Fibroblast of lung (primary cell): ENCODE results near the gene RNF152. TPM values are rescaled to one million over a fixed set of nuclear protein-coding genes. Genes with fewer than 3 reads are reported as not detected.

Experiments
- DNase-seq, 2 donors: peaks; one replicate each; pipeline versions ENCODE4 v3.0.0 to v3.0.0-alpha.2; 2010; ENCODE audit warnings: low read depth in 2 of 2
- H2AFZ ChIP-seq: 2 replicates; pipeline ENCODE4 v1.5.1; 2012; ENCODE audit warnings: low read length, control low read depth, inconsistent platforms
- H3K27ac ChIP-seq: 2 replicates; pipeline ENCODE4 v1.5.1; 2011; ENCODE audit warnings: low read length, control low read depth; ENCODE audit not compliant: insufficient read depth
- H3K27me3 ChIP-seq: 2 replicates; pipeline ENCODE4 v1.5.1; 2011; ENCODE audit warnings: mild to moderate bottlenecking, low read length; ENCODE audit not compliant: control insufficient read depth, insufficient read depth
- H3K36me3 ChIP-seq: 2 replicates; pipeline ENCODE4 v1.5.1; 2011; ENCODE audit warnings: low read length; ENCODE audit not compliant: control insufficient read depth, insufficient read depth
- H3K4me1 ChIP-seq: 2 replicates; pipeline ENCODE4 v1.5.1; 2011; ENCODE audit warnings: low read length; ENCODE audit not compliant: control insufficient read depth, insufficient read depth; ENCODE audit errors: extremely low read depth
- H3K4me2 ChIP-seq: 2 replicates; pipeline ENCODE4 v1.5.1; 2011; ENCODE audit warnings: low read length, control low read depth; ENCODE audit not compliant: insufficient read depth; ENCODE audit errors: extremely low read depth
- H3K4me3 ChIP-seq, 4 experiments: fragments of 200-600 bp in 1 of 4; sonication (generic) in 1 of 4; replicated peaks in 1 of 4; 2 replicates each; pipeline ENCODE4 v1.5.1; 2011 to 2016; ENCODE audit warnings: low read length in 4 of 4, low read depth in 3 of 4, mild to moderate bottlenecking in 3 of 4, control low read depth in 2 of 4, inconsistent platforms in 1 of 4, mixed read lengths in 1 of 4; ENCODE audit not compliant: insufficient read depth in 1 of 4; ENCODE audit errors: control extremely low read depth in 1 of 4
- H3K79me2 ChIP-seq: 2 replicates; pipeline ENCODE4 v1.5.1; 2012; ENCODE audit warnings: mild to moderate bottlenecking, low read length, inconsistent platforms; ENCODE audit not compliant: control insufficient read depth, insufficient read depth
- H3K9ac ChIP-seq: 2 replicates; pipeline ENCODE4 v1.5.1; 2011; ENCODE audit warnings: mild to moderate bottlenecking, low read length, control low read depth; ENCODE audit not compliant: insufficient read depth
- H3K9me3 ChIP-seq: 2 replicates; pipeline ENCODE4 v1.5.1; 2012; ENCODE audit warnings: low read depth, low read length; ENCODE audit not compliant: control insufficient read depth, insufficient read depth
- H4K20me1 ChIP-seq: 2 replicates; pipeline ENCODE4 v1.5.1; 2011; ENCODE audit warnings: low read length; ENCODE audit not compliant: control insufficient read depth, insufficient read depth; ENCODE audit errors: extremely low read depth
- CTCF ChIP-seq, 2 donors: IDR thresholded peaks in 1 of 2; conservative IDR thresholded peaks in 1 of 2; 1 replicate in 1 of 2; 2 replicates in 1 of 2; pipeline ENCODE4 v1.5.1; 2011 to 2012; ENCODE audit warnings: low read length in 2 of 2, control low read depth in 1 of 2, inconsistent platforms in 1 of 2, low read depth in 1 of 2, mild to moderate bottlenecking in 1 of 2
- EZH2 ChIP-seq: IDR thresholded peaks from 2 replicates; pipeline ENCODE4 v1.5.1; 2012; ENCODE audit warnings: low read length, control low read depth, mild to moderate bottlenecking; ENCODE audit errors: missing control alignments
- polyA plus RNA-seq, 2 donors: library from polyadenylated mRNA; depleted of rRNA in 1 of 2; stranded (reverse) in 1 of 2; unstranded in 1 of 2; fragments of >200 nt; gene quantifications; 2 replicates each; pipeline ENCODE4 v1.2.1, GENCODE V29; 2011 to 2012; ENCODE audit warnings: missing spikeins in 1 of 2
- total RNA-seq: library from RNA; depleted of rRNA; stranded (reverse); fragments of >200 nt; gene quantifications from 2 replicates; pipeline ENCODE4 v1.2.1, GENCODE V29; 2014

The RNF152 gene
- total and polyA plus RNA-seq, 2 donors (not counting 1 experiment from before 2014, with no cell fraction given): 20.0 to 24.4 TPM

GRCh38 chr18:61847164-61847791, 45.5 kb downstream of the RNF152 start:
- Histone ChIP-seq H3K79me2 (peaks cover 18% of the 10 kb centered on the region), H3K4me1 (peaks cover 4% of the 10 kb centered on the region), H3K4me3 (no peak overlapping the region), H3K9me3 (no peaks in the 10 kb centered on the region), H3K9ac (no peak overlapping the region), H4K20me1 (no peaks in the 10 kb centered on the region), H2AFZ (no peak overlapping the region), H3K27me3 (no peaks in the 10 kb centered on the region), H3K4me2 (no peak overlapping the region), H3K36me3 (no peaks in the 10 kb centered on the region), H3K27ac (no peak overlapping the region)
- TF ChIP-seq CTCF (conservative IDR thresholded peaks at IDR 0.05 in 1 of 2, IDR thresholded peaks at IDR 0.05 in 1 of 2; ENCODE audit: low read depth in 1 of 2, low read length in 2 of 2) (no peak), EZH2 (no peak)
- DNase-seq: no peak

- Histone ChIP-seq H3K4me1 (no peaks in the 10 kb centered on the region), H3K4me3 (no peak overlapping the region), H3K9ac (no peak overlapping the region), H3K9me3 (no peaks in the 10 kb centered on the region), H3K36me3 (no peaks in the 10 kb centered on the region), H3K27me3 (no peaks in the 10 kb centered on the region), H3K4me2 (no peak overlapping the region), H3K27ac (no peak overlapping the region), H3K79me2 (peaks cover 14% of the 10 kb centered on the region), H4K20me1 (no peaks in the 10 kb centered on the region), H2AFZ (no peak overlapping the region)
- DNase-seq: peak in 1 of 2 donors; percentile 48
- TF ChIP-seq EZH2: no peak
- TF ChIP-seq CTCF (conservative IDR thresholded peaks at IDR 0.05 in 1 of 2, IDR thresholded peaks at IDR 0.05 in 1 of 2; ENCODE audit: low read depth in 1 of 2, low read length in 2 of 2): no peak
Measured at GRCh38 chr18:61845197-61845596, 47.6 kb downstream of the RNF152 start.

- no peak overlapping the region for H3K27ac ChIP-seq
- no peaks in the 10 kb centered on the region for H3K9me3 ChIP-seq
- H3K4me2 ChIP-seq: no peak overlapping the region
- no peaks in the 10 kb centered on the region for H3K36me3 ChIP-seq
- H4K20me1 ChIP-seq: no peaks in the 10 kb centered on the region
- no peak overlapping the region for H2AFZ ChIP-seq
- peaks cover 10% of the 10 kb centered on the region for H3K79me2 ChIP-seq
- no peak overlapping the region for H3K9ac ChIP-seq
- no peak for TF ChIP-seq CTCF (conservative IDR thresholded peaks at IDR 0.05 in 1 of 2, IDR thresholded peaks at IDR 0.05 in 1 of 2; ENCODE audit: low read depth in 1 of 2, low read length in 2 of 2)
- TF ChIP-seq EZH2: no peak
- no peak for DNase-seq
- no peaks in the 10 kb centered on the region for H3K4me1 ChIP-seq
- no peak overlapping the region for H3K4me3 ChIP-seq
- H3K27me3 ChIP-seq: no peaks in the 10 kb centered on the region
Measured at GRCh38 chr18:61844726-61845125, 48.1 kb downstream of the RNF152 start.
